Left cardiac atrium (tissue), 4 donors: Measurements from ENCODE around the gene TMEM115. TPM values are rescaled to one million over a fixed set of nuclear protein-coding genes. Genes with fewer than 3 reads are reported as not detected.
A peak's percentile ranks its signal among the peaks of the same experiment; 100 is the strongest.

Source experiments
- ATAC-seq, 2 donors: fragments of 200-7000 bp; cut with Tn5 transposase; one replicate each; pipeline ENCODE4 v1.9.1; 2020; ENCODE audit warnings: mild to moderate bottlenecking in 2 of 2, moderate library complexity in 2 of 2
- DNase-seq: peaks from one replicate; pipeline ENCODE4 v3.0.0-alpha.2; 2020
- intact Hi-C, 2 donors: fragments of 100-400 bp; cut with DNase I; formaldehyde crosslinking; loops; one replicate each; pipeline versions ENCODE4 v1.14.1 to v1.15.1; 2022 to 2023
- total RNA-seq, 2 donors: library from RNA; stranded (reverse); fragmentation: NEBNext Ultra II Directional; extraction: Animal tissue kit (Norgen Biotek cat#: 25700); gene quantifications; one replicate each; pipeline ENCODE4 v1.2.1, GENCODE V29; 2021
- donor health status: DM: no; HTN: yes; CAD: no.
- donor health status: DM: no; HTN: yes; CAD: no; lungs with severe emphysema.
- donor health status: DM: yes; HTN: yes; CAD: no.
- donor health status: Dilated cardiomyopathy.

TMEM115 gene
- total RNA-seq, 2 donors from 2014 or later: 28.7 to 33.4 TPM

- no peak for ATAC-seq
- DNase-seq: no peak
- intact Hi-C loops: no loop called here
These were observed 3.3 kb downstream of the TMEM115 start for GRCh38 chr3:50355829-50356552.

- intact Hi-C loops: no loop called here
- ATAC-seq: no peak
- DNase-seq: no peak
These were observed 4.5 kb downstream of the TMEM115 start for GRCh38 chr3:50354850-50355249.

DNA sequence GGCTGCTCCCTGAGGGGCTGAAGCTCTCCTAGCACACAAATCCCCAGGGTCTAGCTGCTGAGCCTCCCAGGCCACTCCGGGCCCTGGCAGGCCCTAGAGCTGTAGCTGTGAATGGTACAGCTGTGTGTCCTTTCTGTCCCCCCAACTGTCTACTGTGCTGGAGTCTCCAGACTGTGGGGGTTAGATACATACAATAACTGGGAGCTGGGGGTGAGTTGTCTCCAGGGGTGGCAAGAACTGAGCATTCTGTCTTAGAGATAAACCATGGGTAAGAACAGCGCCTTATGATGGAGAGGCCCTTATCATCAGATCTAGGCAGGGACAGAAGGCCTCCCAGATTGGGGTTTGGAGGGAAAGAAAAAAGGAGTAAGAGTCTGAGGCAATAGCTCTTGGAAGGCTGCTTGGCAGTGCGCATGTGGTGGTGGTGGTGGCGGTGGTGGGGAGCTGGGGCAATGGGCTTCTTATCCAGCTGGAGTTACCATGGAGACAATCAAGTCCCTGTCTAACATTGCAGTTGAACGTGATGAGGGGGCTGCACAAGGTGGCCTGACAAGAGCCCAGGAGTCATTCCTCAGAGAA is 5.0 kb downstream of the TMEM115 start:
- intact Hi-C loops: no loop called here
- ATAC-seq (no peak), DNase-seq (no peak)

GRCh38 chr3:50353245-50354004 is 5.9 kb downstream of the TMEM115 start:
- ATAC-seq (no peak), DNase-seq (no peak)
- intact Hi-C loops: no loop called here

DNA sequence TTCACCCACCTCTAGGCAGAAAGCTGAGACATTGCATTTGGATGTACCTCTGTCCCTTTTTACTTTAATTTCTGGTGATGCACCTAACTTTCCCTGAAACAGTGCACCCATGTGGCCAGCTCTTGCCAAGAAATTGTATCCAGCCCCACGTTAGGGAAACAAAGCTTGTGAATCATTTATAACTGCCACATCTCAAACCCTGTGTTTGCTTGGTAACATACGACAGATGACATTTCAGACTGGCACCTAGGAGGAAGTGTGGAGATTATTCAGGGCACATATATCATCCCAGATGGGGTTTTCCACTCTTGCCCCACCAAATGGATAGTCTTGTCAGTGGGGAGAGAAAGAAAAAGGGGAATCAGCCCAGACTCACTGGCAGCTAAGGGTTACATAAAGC is 6.5 kb downstream of the TMEM115 start:
- ATAC-seq (no peak), DNase-seq (no peak)
- intact Hi-C loops: no loop called here

DNA sequence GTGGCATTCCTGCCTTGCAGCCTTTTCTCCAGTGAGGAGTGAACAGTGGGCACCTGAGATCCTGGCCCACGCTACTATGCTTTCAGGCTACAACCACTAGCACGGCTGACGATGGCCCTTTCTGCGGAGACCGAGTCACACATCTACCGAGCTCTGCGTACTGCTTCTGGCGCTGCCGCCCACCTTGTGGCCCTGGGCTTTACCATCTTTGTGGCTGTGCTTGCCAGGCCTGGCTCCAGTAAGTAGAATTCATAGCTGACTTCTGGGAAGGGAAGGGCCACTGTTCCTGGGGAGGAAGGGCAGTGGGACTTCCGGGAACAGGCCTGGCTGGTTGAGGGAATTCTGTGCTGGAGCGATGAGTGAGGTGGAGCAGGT is 8.0 kb downstream of the TMEM115 start:
- intact Hi-C loops: no loop called here
- no peak for ATAC-seq
- no peak for DNase-seq

DNA sequence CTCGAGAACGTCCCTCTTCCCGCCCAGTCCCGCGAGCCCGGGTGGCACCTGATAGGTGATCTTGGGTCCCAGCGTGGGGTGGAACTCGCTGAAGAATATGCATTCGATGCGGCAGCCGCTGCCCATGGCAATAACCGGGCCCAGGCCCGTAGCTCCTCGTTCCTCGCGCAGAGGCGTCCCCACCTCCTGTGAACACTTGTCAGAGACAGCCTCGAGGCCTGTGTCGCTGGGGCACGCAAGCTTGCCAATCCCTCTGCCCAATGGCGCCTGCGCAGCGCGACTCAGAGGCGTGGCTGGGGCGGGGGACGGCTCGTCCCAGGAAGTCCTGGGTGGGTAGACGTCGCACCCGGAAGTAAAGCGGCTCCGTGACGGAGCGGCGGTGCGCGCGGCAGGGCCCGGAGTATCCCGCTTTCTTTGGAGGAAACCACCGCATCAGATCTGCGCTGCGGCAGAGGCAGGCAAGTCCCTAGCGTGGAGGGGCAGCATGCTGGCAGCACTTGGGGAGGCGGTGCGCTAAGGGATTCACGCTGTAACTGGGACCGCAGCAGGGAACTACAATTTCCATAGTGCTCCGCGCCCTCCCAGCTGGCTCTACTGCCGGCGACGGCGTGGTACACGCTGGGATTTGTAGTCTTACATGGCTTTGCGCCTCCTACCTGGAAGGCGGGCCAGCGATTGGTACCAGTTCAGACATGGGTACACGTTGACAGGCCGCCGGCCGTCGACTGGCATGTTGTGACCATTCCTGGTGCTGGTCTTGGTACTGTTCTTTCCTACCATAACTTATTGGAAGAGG is 8.6 kb downstream of the TMEM115 start, which contains the start of the genes CYB561D2 and NPRL2:
Gene CYB561D2, plus strand, starts transcription at position 336 of the 796 bp plus-strand sequence. CDS start 572 bp downstream, outside the sequence.
Gene NPRL2, minus strand, starts transcription at position 249 of the 796 bp plus-strand sequence. Its CDS starts 123 bp downstream, at position 126.
- intact Hi-C loops: no loop called here
- peak; percentile 94 to 97 for ATAC-seq
- peak; percentile 96 for DNase-seq

- ATAC-seq: no peak
- intact Hi-C loops: no loop called here
- no peak for DNase-seq
These were observed 9.2 kb downstream of the TMEM115 start for GRCh38 chr3:50350213-50350526.

DNA sequence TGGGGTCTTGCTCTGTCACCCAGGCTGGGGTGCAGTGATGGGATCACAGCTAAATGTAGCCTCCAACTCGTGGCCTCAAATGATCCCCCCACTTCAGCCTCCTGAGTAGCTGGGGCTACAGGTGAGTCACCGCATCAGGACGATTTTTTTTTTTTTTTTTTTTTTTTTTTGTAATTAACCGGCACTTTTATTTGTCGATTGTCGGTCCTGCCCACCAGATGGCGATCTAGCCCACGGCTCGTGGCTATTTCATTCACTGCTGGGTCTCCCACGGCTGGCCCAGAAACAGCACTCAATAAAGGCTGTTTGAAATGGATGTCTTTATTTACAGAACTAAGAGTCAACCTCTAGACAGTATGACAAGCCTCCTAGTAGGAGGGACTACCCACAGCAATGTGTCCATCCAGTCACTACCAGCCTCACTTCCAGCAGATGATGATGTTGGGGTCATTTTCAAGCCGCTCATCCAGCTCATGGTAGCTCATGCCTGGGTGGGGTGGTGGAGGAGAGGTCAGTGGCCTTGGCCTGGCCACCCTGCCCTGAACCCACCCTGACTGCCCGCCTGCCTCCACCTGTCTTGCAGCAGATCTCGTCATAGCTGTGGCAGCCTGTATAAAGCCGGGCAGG is 12.0 kb downstream of the TMEM115 start:
- DNase-seq (peak; percentile 68), ATAC-seq (no peak)
- intact Hi-C loops: loop anchor here (5.0 kb wide), 2 partner anchors 195 to 265 kb away; partner anchors contain the start of gene CISH (in 1 of the 2)

DNA sequence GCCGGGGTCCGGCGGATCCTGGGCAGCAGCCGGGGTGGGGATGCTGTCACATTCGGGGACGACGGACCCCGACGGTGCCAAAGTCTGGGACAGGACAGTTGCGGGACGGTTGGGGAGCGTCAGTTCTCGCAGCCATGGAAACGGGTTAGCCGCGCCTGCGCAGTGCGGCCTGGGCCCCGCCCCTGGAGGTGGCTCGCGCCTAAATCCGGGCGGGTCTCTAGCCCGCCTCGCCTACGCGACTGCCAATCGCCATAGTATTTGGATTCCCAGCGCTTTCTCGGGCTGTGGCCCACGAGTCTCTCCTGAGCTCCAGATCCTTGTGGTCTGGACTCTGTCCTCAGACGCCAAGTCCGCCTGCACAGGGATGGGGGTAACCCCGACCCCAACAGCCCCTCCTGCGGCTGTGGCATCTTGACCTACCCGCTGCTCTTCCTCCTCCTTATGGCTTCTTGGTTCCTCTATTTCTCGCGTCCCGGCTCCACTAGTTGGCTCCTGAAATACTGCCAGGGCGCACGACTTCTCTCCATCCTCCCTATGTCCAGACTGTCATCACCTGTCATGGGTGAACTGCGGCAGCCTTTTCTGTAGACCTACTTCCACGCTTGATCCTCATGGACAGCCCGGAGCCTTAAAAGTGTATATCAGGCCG is 13.6 kb downstream of the TMEM115 start, which contains the start of gene ZMYND10:
Gene ZMYND10, minus strand, starts transcription at position 147 of the 649 bp plus-strand sequence. CDS start 153 bp downstream, outside the sequence.
- ATAC-seq (peak; percentile 45 to 46), DNase-seq (peak; percentile 81)
- intact Hi-C loops: loop anchor here (5.0 kb wide), 2 partner anchors 197 to 267 kb away; partner anchors contain the start of gene CISH (in 1 of the 2)

DNA sequence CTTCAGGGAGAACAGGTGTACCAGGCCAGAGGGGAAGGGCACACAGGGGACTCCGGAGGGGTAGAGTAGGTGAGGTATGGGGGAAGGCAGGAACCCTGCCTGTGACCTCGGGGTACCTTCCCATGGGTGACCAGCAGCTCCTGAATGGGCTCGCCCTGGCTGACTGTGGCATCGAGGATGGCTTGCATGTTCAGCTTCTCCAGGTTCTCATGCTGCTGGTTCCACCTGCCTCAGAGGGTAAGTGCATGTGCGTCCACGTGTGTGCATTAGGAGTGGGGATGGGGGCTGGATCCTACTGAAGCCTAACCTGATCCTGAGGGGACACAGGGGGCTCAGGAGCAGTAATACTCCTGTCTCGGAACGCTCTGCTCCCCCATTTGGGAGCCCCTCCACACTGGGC is 14.3 kb downstream of the TMEM115 start:
- DNase-seq (no peak), ATAC-seq (no peak)
- intact Hi-C loops: loop anchor here (5.0 kb wide), 2 partner anchors 197 to 267 kb away; partner anchors contain the start of gene CISH (in 1 of the 2)

DNA sequence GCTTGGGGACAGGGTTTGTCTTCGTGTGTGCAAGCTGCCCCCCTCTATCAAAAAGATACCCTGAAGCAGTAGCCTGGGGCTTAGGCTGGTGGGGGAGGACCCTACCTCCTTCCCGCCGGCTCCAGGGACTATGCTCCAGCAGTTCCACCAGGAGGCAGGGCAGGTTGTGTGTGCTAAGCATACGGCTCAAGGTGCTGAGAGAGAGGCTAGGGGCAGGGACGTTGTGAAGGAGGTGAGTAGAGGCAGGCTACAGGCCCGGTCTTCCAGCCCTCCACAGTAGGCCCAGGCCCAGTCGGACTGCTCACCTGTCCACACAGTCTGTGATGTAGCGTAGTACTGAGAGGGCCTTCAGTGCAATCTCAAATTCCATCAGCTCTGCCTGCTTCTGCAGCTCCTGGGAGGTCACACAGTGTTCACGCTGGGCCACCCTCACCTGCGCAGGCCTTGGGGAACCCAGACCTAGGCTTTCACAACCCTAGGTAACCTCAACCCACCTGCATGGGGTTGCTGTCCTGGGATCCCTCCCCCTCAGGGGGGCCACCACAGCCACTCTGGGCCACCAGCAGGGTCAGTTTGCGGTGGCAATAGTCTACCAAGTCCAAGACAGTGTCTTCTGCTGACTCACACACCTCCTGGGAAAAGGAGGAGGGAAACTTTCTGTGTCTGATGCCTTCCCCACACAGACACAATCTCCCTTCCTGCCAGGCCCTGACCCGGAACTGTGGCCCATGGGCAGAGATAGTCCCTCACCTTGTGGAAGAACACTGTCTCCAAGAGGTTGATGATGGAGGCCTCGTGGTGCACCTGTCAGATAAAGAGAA is 16.3 kb downstream of the TMEM115 start:
- no peak for DNase-seq
- intact Hi-C loops: no loop called here
- no peak for ATAC-seq

GRCh38 chr3:50341996-50342650 is 17.2 kb downstream of the TMEM115 start:
- DNase-seq: no peak
- no peak for ATAC-seq
- intact Hi-C loops: no loop called here

DNA sequence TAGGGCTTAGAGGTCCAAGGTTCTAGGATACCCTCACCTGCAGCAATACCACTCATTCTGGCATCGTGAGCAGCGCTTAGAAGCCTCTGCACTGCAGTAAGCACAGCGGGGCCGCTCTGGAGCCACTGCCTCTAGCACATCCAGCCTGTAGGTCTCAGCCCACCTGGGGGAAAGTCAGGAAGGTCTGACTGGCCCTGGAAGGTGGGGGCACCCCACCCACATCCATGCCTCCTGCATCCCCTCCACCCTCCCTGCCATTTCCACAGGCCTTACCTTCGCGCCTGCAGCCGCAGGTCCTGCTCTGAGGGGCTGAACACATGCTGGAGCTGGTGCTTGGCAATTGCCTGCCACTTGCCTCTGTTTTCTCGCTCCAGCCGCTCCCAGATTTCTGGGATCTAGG is 17.8 kb downstream of the TMEM115 start:
- ATAC-seq (no peak), DNase-seq (no peak)
- intact Hi-C loops: no loop called here

DNA sequence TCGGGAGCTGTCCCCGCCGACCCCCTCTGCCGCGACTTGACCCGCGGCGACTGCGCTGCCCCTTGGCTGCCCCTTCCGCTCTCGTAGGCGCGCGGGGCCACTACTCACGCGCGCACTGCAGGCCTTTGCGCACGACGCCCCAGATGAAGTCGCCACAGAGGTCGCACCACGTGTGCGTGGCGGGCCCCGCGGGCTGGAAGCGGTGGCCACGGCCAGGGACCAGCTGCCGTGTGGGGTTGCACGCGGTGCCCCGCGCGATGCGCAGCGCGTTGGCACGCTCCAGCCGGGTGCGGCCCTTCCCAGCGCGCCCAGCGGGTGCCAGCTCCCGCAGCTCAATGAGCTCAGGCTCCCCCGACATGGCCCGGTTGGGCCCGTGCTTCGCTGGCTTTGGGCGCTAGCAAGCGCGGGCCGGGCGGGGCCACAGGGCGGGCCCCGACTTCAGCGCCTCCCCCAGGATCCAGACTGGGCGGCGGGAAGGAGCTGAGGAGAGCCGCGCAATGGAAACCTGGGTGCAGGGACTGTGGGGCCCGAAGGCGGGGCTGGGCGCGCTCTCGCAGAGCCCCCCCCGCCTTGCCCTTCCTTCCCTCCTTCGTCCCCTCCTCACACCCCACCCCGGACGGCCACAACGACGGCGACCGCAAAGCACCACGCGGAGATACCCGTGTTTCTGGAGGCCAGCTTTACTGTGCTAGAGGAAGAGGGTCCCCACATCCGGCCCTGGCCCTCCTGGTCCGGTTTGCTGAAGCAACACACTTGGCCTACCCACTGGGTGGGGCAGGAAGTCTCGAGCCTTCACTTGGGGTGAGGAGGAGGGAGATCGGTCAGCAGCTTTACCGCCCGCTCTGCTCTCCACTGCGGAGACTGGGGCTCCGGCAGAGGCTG is 18.6 kb downstream of the TMEM115 start, which contains the start of gene RASSF1:
Gene RASSF1, minus strand, starts transcription at position 389 of the 882 bp plus-strand sequence. Its CDS starts 31 bp downstream, at position 358.
- peak; percentile 21 to 47 for ATAC-seq
- DNase-seq: peak; percentile 86
- intact Hi-C loops: no loop called here

- ATAC-seq (no peak), DNase-seq (no peak)
- intact Hi-C loops: no loop called here
These were observed 19.2 kb downstream of the TMEM115 start for GRCh38 chr3:50340147-50340447.
